ENCODE results near the gene KDM5B. TPM values are rescaled to one million over a fixed set of nuclear protein-coding genes. Genes with fewer than 3 reads are reported as not detected.

KDM5B gene
- total RNA-seq, 1 donor from 2014 or later = 316 TPM

GRCh38 chr1:202708456-202709275 lies 99.6 kb downstream of the KDM5B start:
- Mint-ChIP-seq H3K4me3 (ENCODE audit: low read depth) (peak overlapping the region; percentile 46), H3K4me1 (ENCODE audit: low read depth) (peaks cover 18% of the 10 kb centered on the region), H3K36me3 (ENCODE audit: insufficient read depth) (no peaks in the 10 kb centered on the region), H3K9me3 (ENCODE audit: low read depth) (no peaks in the 10 kb centered on the region), H3K27ac (no peak overlapping the region), H3K27me3 (peaks cover 78% of the 10 kb centered on the region)
- DNase-seq (ENCODE audit: low spot score, unreplicated experiment) = no peak
- no peak for TF ChIP-seq CTCF (IDR thresholded peaks at IDR 0.05; ENCODE audit: unreplicated experiment)

DNA sequence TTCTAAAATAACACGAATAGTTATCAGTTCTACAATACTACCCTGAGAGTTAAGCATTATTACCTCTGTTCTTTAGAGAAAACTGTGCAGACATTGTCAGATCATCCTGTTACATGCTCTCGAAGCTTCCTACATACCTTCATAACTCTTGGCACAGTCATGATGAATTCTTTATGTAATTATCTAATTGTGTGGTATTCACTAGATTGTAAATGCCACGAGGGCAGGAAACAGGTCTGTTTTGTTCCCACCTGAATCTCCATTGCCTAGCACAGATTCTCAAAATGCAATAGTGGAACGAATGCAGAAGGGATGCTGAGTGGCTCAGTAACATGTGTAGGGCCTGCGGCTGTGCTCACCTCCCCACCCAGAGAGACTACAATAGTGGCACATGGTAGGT lies 101.4 kb downstream of the KDM5B start:
- no peak for DNase-seq (ENCODE audit: low spot score, unreplicated experiment)
- peaks cover 81% of the 10 kb centered on the region for H3K27me3 Mint-ChIP-seq
- no peaks in the 10 kb centered on the region for H3K9me3 Mint-ChIP-seq (ENCODE audit: low read depth)
- no peak overlapping the region for H3K27ac Mint-ChIP-seq
- peaks cover 7% of the 10 kb centered on the region for H3K4me1 Mint-ChIP-seq (ENCODE audit: low read depth)
- no peaks in the 10 kb centered on the region for H3K36me3 Mint-ChIP-seq (ENCODE audit: insufficient read depth)
- no peak for TF ChIP-seq CTCF (IDR thresholded peaks at IDR 0.05; ENCODE audit: unreplicated experiment)
- no peak overlapping the region for H3K4me3 Mint-ChIP-seq (ENCODE audit: low read depth)

GRCh38 chr1:202704601-202705000 lies 103.6 kb downstream of the KDM5B start:
- H3K27me3 Mint-ChIP-seq = peaks cover 69% of the 10 kb centered on the region
- no peaks in the 10 kb centered on the region for H3K9me3 Mint-ChIP-seq (ENCODE audit: low read depth)
- no peak overlapping the region for H3K27ac Mint-ChIP-seq
- no peak for TF ChIP-seq CTCF (IDR thresholded peaks at IDR 0.05; ENCODE audit: unreplicated experiment)
- DNase-seq (ENCODE audit: low spot score, unreplicated experiment) = no peak
- H3K36me3 Mint-ChIP-seq (ENCODE audit: insufficient read depth) = no peaks in the 10 kb centered on the region
- peaks cover 4% of the 10 kb centered on the region for H3K4me1 Mint-ChIP-seq (ENCODE audit: low read depth)
- no peak overlapping the region for H3K4me3 Mint-ChIP-seq (ENCODE audit: low read depth)

DNA sequence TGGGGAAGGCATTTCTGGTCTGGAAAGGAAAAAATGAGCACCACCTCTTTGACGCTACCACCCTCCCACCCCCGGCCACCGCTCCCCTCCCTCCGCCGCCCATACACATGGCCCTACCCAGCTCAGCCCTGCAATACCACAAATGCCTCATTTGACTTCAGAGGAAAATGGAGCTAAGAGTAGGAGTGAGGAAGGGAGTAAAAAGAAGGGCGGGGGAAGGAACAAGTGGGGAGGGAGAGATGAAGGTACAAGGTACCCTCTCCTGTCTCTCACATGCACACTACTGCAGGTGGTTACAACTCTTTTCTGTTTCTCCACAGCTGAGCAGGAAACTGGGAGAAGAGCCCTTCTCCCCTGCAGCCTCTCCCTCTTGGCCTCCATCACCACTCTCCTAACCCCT lies 105.0 kb downstream of the KDM5B start:
- no peaks in the 10 kb centered on the region for H3K9me3 Mint-ChIP-seq (ENCODE audit: low read depth)
- H3K27me3 Mint-ChIP-seq = peaks cover 59% of the 10 kb centered on the region
- no peak overlapping the region for H3K27ac Mint-ChIP-seq
- TF ChIP-seq CTCF (IDR thresholded peaks at IDR 0.05; ENCODE audit: unreplicated experiment) = no peak
- H3K4me3 Mint-ChIP-seq (ENCODE audit: low read depth) = no peak overlapping the region
- H3K4me1 Mint-ChIP-seq (ENCODE audit: low read depth) = no peaks in the 10 kb centered on the region
- no peak for DNase-seq (ENCODE audit: low spot score, unreplicated experiment)
- H3K36me3 Mint-ChIP-seq (ENCODE audit: insufficient read depth) = no peaks in the 10 kb centered on the region

GRCh38 chr1:202702088-202702487 lies 106.1 kb downstream of the KDM5B start:
- Mint-ChIP-seq H3K4me1 (ENCODE audit: low read depth) (no peaks in the 10 kb centered on the region), H3K27ac (no peak overlapping the region), H3K36me3 (ENCODE audit: insufficient read depth) (no peaks in the 10 kb centered on the region), H3K27me3 (peaks cover 50% of the 10 kb centered on the region), H3K4me3 (ENCODE audit: low read depth) (no peak overlapping the region), H3K9me3 (ENCODE audit: low read depth) (no peaks in the 10 kb centered on the region)
- no peak for TF ChIP-seq CTCF (IDR thresholded peaks at IDR 0.05; ENCODE audit: unreplicated experiment)
- no peak for DNase-seq (ENCODE audit: low spot score, unreplicated experiment)
